B cell (primary cell): ENCODE measurements around the gene RFX3. TPM values are rescaled to one million over a fixed set of nuclear protein-coding genes. Genes with fewer than 3 reads are reported as not detected.

ENCODE experiments used
- ATAC-seq: fragments of 200-7000 bp; cut with Tn5 transposase; one replicate; pipeline ENCODE4 v1.10.0; 2021; ENCODE audit warnings: low read depth, mild to moderate bottlenecking, moderate number of reproducible peaks, moderate library complexity
- CTCF ChIA-PET: fragments of 350-600 bp; sonication (Branson Sonifier 250); formaldehyde crosslinking; loops from one replicate; lab custom pipeline; 2021; ENCODE audit warnings: antibody characterized with exemption, inconsistent platforms; lab: Charles Lee
- POLR2A ChIA-PET: fragments of 350-600 bp; sonication (Branson Sonifier 250); formaldehyde crosslinking; loops from one replicate; lab custom pipeline; 2021; ENCODE audit warnings: antibody characterized with exemption; lab: Charles Lee
- DNase-seq: peaks from one replicate; pipeline ENCODE4 v3.0.0; 2013
- H2AFZ ChIP-seq: 2 replicates; pipeline ENCODE4 v1.6.1; 2012; ENCODE audit warnings: mild to moderate bottlenecking, low read depth, low read length; ENCODE audit not compliant: insufficient read depth, poor library complexity, severe bottlenecking
- H3K27ac ChIP-seq, 2 donors: 1 replicate in 1 of 2; 2 replicates in 1 of 2; pipeline ENCODE4 v1.5.1; 2012 to 2013; ENCODE audit warnings: low read length in 2 of 2, mild to moderate bottlenecking in 2 of 2, moderate library complexity in 1 of 2
- H3K27me3 ChIP-seq, 4 experiments: fragments of 200-600 bp in 1 of 4; sonication (generic) in 1 of 4; replicated peaks in 1 of 4; 1 replicate in 2 of 4; 2 replicates in 2 of 4; pipeline versions ENCODE4 v1.6.1 to v1.7.0; 2013 to 2016; ENCODE audit warnings: low read length in 3 of 4, mild to moderate bottlenecking in 2 of 4, mixed read lengths in 1 of 4, moderate library complexity in 1 of 4; ENCODE audit not compliant: insufficient read depth in 4 of 4, control insufficient read depth in 3 of 4; ENCODE audit errors: control extremely low read depth in 1 of 4
- H3K36me3 ChIP-seq, 2 experiments: replicated peaks in 1 of 2; 1 replicate in 1 of 2; 2 replicates in 1 of 2; pipeline versions ENCODE4 v1.6.1 to v1.7.1; 2013; ENCODE audit warnings: low read length in 1 of 2; ENCODE audit not compliant: insufficient read depth in 2 of 2, control insufficient read depth in 1 of 2; ENCODE audit errors: control extremely low read depth in 1 of 2, extremely low read depth in 1 of 2
- H3K4me1 ChIP-seq, 2 donors: fragments of 200-600 bp in 1 of 2; sonication (generic) in 1 of 2; 1 replicate in 1 of 2; 2 replicates in 1 of 2; pipeline versions ENCODE4 v1.5.1 to v1.6.1; 2013 to 2017; ENCODE audit warnings: low read length in 2 of 2; ENCODE audit not compliant: control insufficient read depth in 2 of 2, insufficient read depth in 2 of 2
- H3K4me2 ChIP-seq: replicated peaks from 2 replicates; pipeline ENCODE3; 2012; ENCODE audit warnings: mild to moderate bottlenecking, low read depth, low read length; ENCODE audit not compliant: poor library complexity, severe bottlenecking
- H3K4me3 ChIP-seq, 5 experiments: fragments of 200-600 bp in 1 of 5; sonication (generic) in 1 of 5; 1 replicate in 3 of 5; 2 replicates in 2 of 5; pipeline versions ENCODE4 v1.5.1 to v1.7.0; 2011 to 2016; ENCODE audit warnings: low read length in 4 of 5, mild to moderate bottlenecking in 4 of 5, low read depth in 2 of 5, control low read depth in 1 of 5, moderate library complexity in 1 of 5; ENCODE audit not compliant: insufficient read depth in 1 of 5; ENCODE audit errors: control extremely low read depth in 1 of 5, extremely low read depth in 1 of 5
- H3K79me2 ChIP-seq: fragments of 200-600 bp; sonication (generic); one replicate; pipeline ENCODE4 v1.6.0; 2016; ENCODE audit warnings: low read length; ENCODE audit not compliant: control insufficient read depth, insufficient read depth
- H3K9ac ChIP-seq: fragments of 200-600 bp; sonication (generic); 2 replicates; pipeline ENCODE4 v1.6.1; 2017; ENCODE audit warnings: mild to moderate bottlenecking, low read length, moderate library complexity
- H3K9me3 ChIP-seq, 3 donors: one replicate each; pipeline versions ENCODE4 v1.6.1 to v1.7.1; 2013; ENCODE audit warnings: low read length in 2 of 3; ENCODE audit not compliant: control insufficient read depth in 2 of 3, insufficient read depth in 1 of 3; ENCODE audit errors: control extremely low read depth in 1 of 3
- H4K20me1 ChIP-seq: 2 replicates; pipeline ENCODE4 v1.6.0; 2012; ENCODE audit warnings: mild to moderate bottlenecking, low read length; ENCODE audit not compliant: insufficient read depth, control insufficient read depth, poor library complexity, severe bottlenecking
- H3K27ac Mint-ChIP-seq: one replicate; pipeline ENCODE4 v1.8.0; 2021; ENCODE audit warnings: mixed read lengths
- H3K27me3 Mint-ChIP-seq: one replicate; pipeline ENCODE4 v1.8.0; 2021; ENCODE audit warnings: mixed read lengths
- H3K4me1 Mint-ChIP-seq: one replicate; pipeline ENCODE4 v1.8.0; 2021; ENCODE audit warnings: mixed read lengths
- H3K4me3 Mint-ChIP-seq: one replicate; pipeline ENCODE4 v1.8.0; 2021; ENCODE audit warnings: mixed read lengths
- H3K9me3 Mint-ChIP-seq: one replicate; pipeline ENCODE4 v1.8.0; 2022; ENCODE audit warnings: mixed read lengths; ENCODE audit not compliant: insufficient read depth
- CTCF ChIP-seq: fragments of 200-600 bp; IDR thresholded peaks from one replicate; pipeline ENCODE4 v1.8.0; 2022; ENCODE audit warnings: antibody characterized with exemption, mild to moderate bottlenecking
- EZH2 ChIP-seq: IDR thresholded peaks from 2 replicates; pipeline ENCODE4 v1.6.1; 2012; ENCODE audit warnings: borderline replicate concordance, low read depth, mild to moderate bottlenecking, moderate library complexity, low read length; ENCODE audit not compliant: insufficient read depth, poor library complexity, severe bottlenecking
- WGBS: methylation state at CpG from one replicate; pipeline ENCODE4 v1.1.5; 2013; ENCODE audit warnings: missing lambda C conversion rate; ENCODE audit not compliant: insufficient coverage; 5-methylcytosine and 5-hydroxymethylcytosine counted together
- intact Hi-C: fragments of 100-400 bp; cut with micrococcal nuclease; formaldehyde crosslinking; loops from one replicate; pipeline ENCODE4 v1.10.0; 2022
- polyA plus RNA-seq: library from polyadenylated mRNA; depleted of rRNA; stranded (reverse); fragments of >200 nt; gene quantifications from 2 replicates; pipeline ENCODE4 v1.2.3, GENCODE V29; 2012
- total RNA-seq, 2 donors: library from RNA; stranded (reverse); fragments of 120-200 nt in 1 of 2; gene quantifications; 1 replicate in 1 of 2; 2 replicates in 1 of 2; pipeline versions ENCODE4 v1.2.3 to v1.2.4, GENCODE V29; 2013 to 2022

Gene RFX3
- total and polyA plus RNA-seq, 2 donors (not counting 1 experiment from before 2014, with no cell fraction given), result 6.1 to 39.1 TPM

GRCh38 chr9:3277200-3277599 lies 248.6 kb downstream of the RFX3 start:
- TF ChIP-seq EZH2, result no peak
- TF ChIP-seq CTCF, result no peak
- Histone ChIP-seq H3K4me1 (no peaks in the 10 kb centered on the region), H4K20me1 (no peaks in the 10 kb centered on the region), H3K27me3 (no peaks in the 10 kb centered on the region), H3K36me3 (peaks cover 6 to 14% of the 10 kb centered on the region in 2 experiments), H3K4me3 (no peak overlapping the region), H3K9me3 (no peaks in the 10 kb centered on the region), H3K9ac (no peak overlapping the region), H2AFZ (no peak overlapping the region), H3K79me2 (no peaks in the 10 kb centered on the region), H3K27ac (no peak overlapping the region), H3K4me2 (no peak overlapping the region)
- H3K9me3 Mint-ChIP-seq, result no peaks in the 10 kb centered on the region
- H3K27ac Mint-ChIP-seq, result no peak overlapping the region
- WGBS, result no CpG with 5 or more reads among the region's 2 CpGs
- ATAC-seq (no peak), DNase-seq (no peak)
- intact Hi-C loops, result no loop called here
- H3K27me3 Mint-ChIP-seq, result no peaks in the 10 kb centered on the region
- ChIA-PET CTCF (no interaction called here), POLR2A (no interaction called here)
- peaks cover 3% of the 10 kb centered on the region for H3K4me1 Mint-ChIP-seq
- H3K4me3 Mint-ChIP-seq, result no peak overlapping the region

- Histone ChIP-seq H3K4me2 (no peak overlapping the region), H3K27me3 (no peaks in the 10 kb centered on the region), H3K27ac (no peak overlapping the region), H3K36me3 (peaks cover 14 to 35% of the 10 kb centered on the region in 2 experiments), H3K9ac (no peak overlapping the region), H3K79me2 (no peaks in the 10 kb centered on the region), H3K9me3 (no peaks in the 10 kb centered on the region), H4K20me1 (no peaks in the 10 kb centered on the region), H3K4me3 (no peak overlapping the region), H2AFZ (no peak overlapping the region), H3K4me1 (no peaks in the 10 kb centered on the region)
- H3K27me3 Mint-ChIP-seq, result no peaks in the 10 kb centered on the region
- POLR2A ChIA-PET, result no interaction called here
- no peak for DNase-seq
- CTCF ChIA-PET, result no interaction called here
- no peaks in the 10 kb centered on the region for H3K9me3 Mint-ChIP-seq
- no peak overlapping the region for H3K27ac Mint-ChIP-seq
- TF ChIP-seq CTCF, result no peak
- no peak for TF ChIP-seq EZH2
- no peaks in the 10 kb centered on the region for H3K4me1 Mint-ChIP-seq
- intact Hi-C loops, result no loop called here
- H3K4me3 Mint-ChIP-seq, result no peak overlapping the region
- WGBS, result 100% methylated on average over 1 of the region's 2 CpGs
- ATAC-seq, result no peak
Observed at GRCh38 chr9:3271581-3271980, 254.2 kb downstream of the RFX3 start.
